K562 (cell line): Measurements from ENCODE around the gene PLEKHA7. TPM values are rescaled to one million over a fixed set of nuclear protein-coding genes. Genes with fewer than 3 reads are reported as not detected.
A peak's percentile ranks its signal among the peaks of the same experiment; 100 is the strongest.

ENCODE experiments used
- ATAC-seq: fragments of 200-7000 bp; cut with Tn5 transposase; 3 replicates; pipeline ENCODE4 v1.9.1; 2020; ENCODE audit warnings: moderate library complexity
- BruUV-seq: library from RNA; stranded (reverse); fragments of 400-500 nt; replicated peaks from 2 replicates; lab custom pipeline; 2021; lab: Mats Ljungman, UMichigan
- CTCF ChIA-PET: fragments of 300-600 bp; formaldehyde crosslinking; extraction: SDS; loops from one replicate; lab custom pipeline; 2021; ENCODE audit warnings: low intra/inter-chr PET ratio; lab: Yijun Ruan, JAX
- POLR2A ChIA-PET: fragments of 300-600, 350-650 bp; sonication (Branson Sonifier 250); formaldehyde crosslinking; extraction: SDS; loops from one replicate; lab custom pipeline; 2021; ENCODE audit warnings: antibody characterized with exemption, inconsistent platforms; lab: Yijun Ruan, JAX
- DNase-seq, 4 experiments: peaks; one replicate each; pipeline versions ENCODE4 v3.0.0 to v3.0.0-alpha.2; 2011 to 2018; ENCODE audit warnings: low spot score in 3 of 4, mixed read lengths in 3 of 4; ENCODE audit errors: extremely low read depth in 1 of 4
- FAIRE-seq: peaks from 2 replicates; lab custom pipeline; 2011; peaks lifted over from hg19 to GRCh38; lab: Jason Lieb, UNC
- H2AFZ ChIP-seq: 2 replicates; pipeline ENCODE4 v1.6.0; 2011; ENCODE audit warnings: low read depth, low read length, control low read depth, inconsistent platforms
- H3K27ac ChIP-seq: fragments of 200-600 bp; 3 replicates; pipeline ENCODE4 v1.8.0; 2011; ENCODE audit warnings: low read depth, mild to moderate bottlenecking, control low read depth, inconsistent platforms, low read length, moderate library complexity, mixed read lengths; ENCODE audit errors: extremely low read depth
- H3K27me3 ChIP-seq, 2 experiments: fragments of 300-600 bp in 1 of 2; 2 replicates in 1 of 2; 3 replicates in 1 of 2; pipeline versions ENCODE4 v1.6.0 to v1.8.0; 2011; ENCODE audit warnings: inconsistent platforms in 2 of 2, low read length in 2 of 2, mild to moderate bottlenecking in 1 of 2, mixed read lengths in 1 of 2, moderate library complexity in 1 of 2; ENCODE audit not compliant: control insufficient read depth in 2 of 2, insufficient read depth in 2 of 2
- H3K36me3 ChIP-seq: fragments of 300-600 bp; 3 replicates; pipeline ENCODE4 v1.8.0; 2011; ENCODE audit warnings: mild to moderate bottlenecking, low read length, inconsistent platforms; ENCODE audit not compliant: control insufficient read depth, insufficient read depth
- H3K4me1 ChIP-seq, 2 experiments: fragments of 200-600 bp in 1 of 2; replicated peaks in 1 of 2; 2 replicates in 1 of 2; 3 replicates in 1 of 2; pipeline versions ENCODE4 v1.5.1 to v1.8.0; 2011; ENCODE audit warnings: inconsistent platforms in 2 of 2, low read length in 2 of 2, mild to moderate bottlenecking in 1 of 2, mixed read lengths in 1 of 2, moderate library complexity in 1 of 2; ENCODE audit not compliant: control insufficient read depth in 2 of 2, insufficient read depth in 2 of 2
- H3K4me2 ChIP-seq: 2 replicates; pipeline ENCODE4 v1.6.1; 2011; ENCODE audit warnings: low read length, control low read depth, inconsistent platforms, mixed read lengths; ENCODE audit not compliant: insufficient read depth
- H3K4me3 ChIP-seq: fragments of 200-600 bp; sonication (generic), shearing (Covaris generic); 2 replicates; pipeline ENCODE4 v1.5.1; 2016; ENCODE audit warnings: control low read depth, inconsistent platforms
- H3K79me2 ChIP-seq: fragments of 200-600 bp; 3 replicates; pipeline ENCODE4 v1.8.0; 2011; ENCODE audit warnings: low read length, inconsistent platforms; ENCODE audit not compliant: control insufficient read depth, insufficient read depth
- H3K9ac ChIP-seq, 2 experiments: 2 replicates each; pipeline versions ENCODE4 v1.6.0 to v1.6.1; 2011; ENCODE audit warnings: low read depth in 2 of 2, low read length in 2 of 2, control low read depth in 1 of 2, inconsistent platforms in 1 of 2, mild to moderate bottlenecking in 1 of 2, mixed read lengths in 1 of 2; ENCODE audit not compliant: insufficient read depth in 1 of 2
- H3K9me1 ChIP-seq: one replicate; pipeline ENCODE4 v1.6.0; 2011; ENCODE audit warnings: inconsistent platforms, mild to moderate bottlenecking, low read length, moderate library complexity; ENCODE audit not compliant: control insufficient read depth, insufficient read depth
- H3K9me3 ChIP-seq: replicated peaks from 2 replicates; pipeline ENCODE4 v1.5.1; 2011; ENCODE audit warnings: low read depth, low read length, inconsistent platforms; ENCODE audit not compliant: control insufficient read depth, insufficient read depth
- H4K20me1 ChIP-seq: replicated peaks from 2 replicates; pipeline ENCODE4 v1.6.1; 2011; ENCODE audit warnings: low read length, inconsistent platforms, mixed read lengths; ENCODE audit not compliant: control insufficient read depth, insufficient read depth
- FIP1L1 ChIP-seq: fragments of 200-400 bp; formaldehyde crosslinking; IDR thresholded peaks from 2 replicates; pipeline ENCODE4 v1.6.1; 2018; ENCODE audit warnings: mild to moderate bottlenecking, low read depth, low read length; ENCODE audit not compliant: poor library complexity, severe bottlenecking
- FOXA3 ChIP-seq, 2 experiments: fragments of 450-650 bp in 1 of 2; sonication (generic) in 1 of 2; formaldehyde crosslinking; IDR thresholded peaks in 1 of 2; conservative IDR thresholded peaks in 1 of 2; 2 replicates each; pipeline versions ENCODE4 v1.4.0 to v1.8.0; 2020 to 2022; ENCODE audit warnings: mild to moderate bottlenecking in 2 of 2, missing genetic modification reagents in 1 of 2
- KDM5B ChIP-seq: fragments of 200-600 bp; sonication (generic); IDR thresholded peaks from 2 replicates; pipeline ENCODE4 v1.6.1; 2012; ENCODE audit warnings: low read depth, mild to moderate bottlenecking, moderate library complexity, low read length, control low read depth, inconsistent platforms; ENCODE audit not compliant: insufficient replicate concordance
- L3MBTL2 ChIP-seq: fragments of 450-650 bp; IDR thresholded peaks from 2 replicates; pipeline ENCODE4 v1.6.1; 2016; ENCODE audit warnings: mild to moderate bottlenecking, moderate library complexity
- MECOM ChIP-seq: fragments of 250-450 bp; sonication (Bioruptor Pico); IDR thresholded peaks from 2 replicates; pipeline ENCODE4 v1.8.0; 2022; ENCODE audit warnings: inconsistent platforms
- PCBP2 ChIP-seq: fragments of 200-400 bp; formaldehyde crosslinking; IDR thresholded peaks from 2 replicates; pipeline ENCODE4 v1.6.1; 2018; ENCODE audit warnings: low read length, low read depth, mild to moderate bottlenecking, moderate library complexity; ENCODE audit not compliant: poor library complexity, severe bottlenecking
- POLR3G ChIP-seq: IDR thresholded peaks from 2 replicates; pipeline ENCODE4 v1.6.1; 2011; ENCODE audit not compliant: insufficient read length, insufficient replicate concordance; ENCODE audit errors: extremely low read depth
- PTBP1 ChIP-seq: fragments of 200-400 bp; formaldehyde crosslinking; IDR thresholded peaks from 2 replicates; pipeline ENCODE4 v1.6.1; 2017; ENCODE audit warnings: low read depth, low read length
- RNF2 ChIP-seq: sonication (generic); IDR thresholded peaks from 2 replicates; pipeline ENCODE4 v1.6.1; 2016
- SLC30A9 ChIP-seq: fragments of 250-450 bp; sonication (Bioruptor Pico); IDR thresholded peaks from 2 replicates; pipeline ENCODE4 v1.8.0; 2022; ENCODE audit warnings: mild to moderate bottlenecking, moderate library complexity
- STAG1 ChIP-seq: sonication (generic); formaldehyde crosslinking; IDR thresholded peaks from 2 replicates; pipeline ENCODE4 v1.5.0; 2020; ENCODE audit warnings: missing genetic modification reagents, borderline replicate concordance
- ZEB2 ChIP-seq: fragments of 450-650 bp; IDR thresholded peaks from 2 replicates; pipeline ENCODE4 v1.6.1; 2016
- ZNF551 ChIP-seq: fragments of 250-450 bp; sonication (Bioruptor Pico); IDR thresholded peaks from 2 replicates; pipeline ENCODE4 v1.5.0; 2021; ENCODE audit warnings: mild to moderate bottlenecking, moderate library complexity
- ZNF589 ChIP-seq: fragments of 200-800 bp; sonication (Bioruptor generic); IDR thresholded peaks from 2 replicates; pipeline ENCODE4 v1.6.1; 2016; ENCODE audit warnings: low read depth, missing genetic modification characterization, missing compliant biosample characterization
- ZNF76 ChIP-seq: fragments of 250-450 bp; sonication (Bioruptor Pico); IDR thresholded peaks from 2 replicates; pipeline ENCODE4 v1.4.0; 2020; ENCODE audit warnings: mild to moderate bottlenecking, moderate library complexity, borderline replicate concordance
- WGBS: fragments of 100-300 bp; shearing (Covaris generic); methylation state at CpG from one replicate; pipeline ENCODE4 v1.1.6; 2016; ENCODE audit warnings: low coverage, mixed read lengths; ENCODE audit not compliant: insufficient coverage; ENCODE audit errors: missing lambda C conversion rate; 5-methylcytosine and 5-hydroxymethylcytosine counted together
- in situ Hi-C: fragments of 300-500 bp; cut with MboI; formaldehyde crosslinking; loops from 4 replicates; pipeline ENCODE4 v1.15.0; 2018; ENCODE audit warnings: inconsistent platforms, mixed read lengths
- intact Hi-C: fragments of 100-400 bp; cut with micrococcal nuclease; formaldehyde crosslinking; loops from 2 replicates; pipeline ENCODE4 v1.14.2; 2022
- polyA plus RNA-seq, 8 experiments: library from polyadenylated mRNA; depleted of rRNA in 4 of 8; stranded (reverse) in 5 of 8; unstranded in 3 of 8; fragments of >200 nt; fragmentation: Nextera tagmentation in 2 of 8; fragmentation: Illumina TruSeq in 1 of 8; extraction: Ambion mirVana in 2 of 8; extraction: Trizol in 1 of 8; gene quantifications; 2 replicates each; pipeline versions ENCODE4 v1.2.1 to v1.2.3, GENCODE V29; 2011 to 2014; ENCODE audit warnings: inconsistent platforms in 1 of 8, missing spikeins in 1 of 8
- total RNA-seq, 7 experiments: library from RNA; depleted of rRNA in 6 of 7; stranded (reverse); fragments of >200 nt in 6 of 7; fragmentation: Illumina TruSeq in 2 of 7; extraction: Trizol in 2 of 7; gene quantifications; 2 replicates each; pipeline versions ENCODE4 v1.2.1 to v1.2.3, GENCODE V29; 2011 to 2021; ENCODE audit warnings: low replicate concordance in 1 of 7
- TF ChIP-seq, protein P1 (sequence below): fragments of 450-650 bp; formaldehyde crosslinking; IDR thresholded peaks from 2 replicates; pipeline ENCODE4 v1.4.0; 2022; ENCODE audit warnings: missing genetic modification characterization
- TF ChIP-seq, protein P2 (sequence below): sonication (generic); formaldehyde crosslinking; IDR thresholded peaks from 2 replicates; pipeline ENCODE4 v1.8.1; 2023; ENCODE audit warnings: mild to moderate bottlenecking, missing genetic modification reagents
- TF ChIP-seq, protein P3 (sequence below), 2 experiments: fragments of 450-650 bp; conservative IDR thresholded peaks; 2 replicates each; pipeline ENCODE4 v1.6.1; 2017; ENCODE audit warnings: mild to moderate bottlenecking in 2 of 2, moderate library complexity in 2 of 2

PLEKHA7 gene
- total and polyA plus RNA-seq, 9 of the 15 experiments (the other 6 are each of a cell fraction or from before 2014, with no cell fraction given): 0.06 to 0.77 (median 0.20) TPM; not detected in 1

DNA sequence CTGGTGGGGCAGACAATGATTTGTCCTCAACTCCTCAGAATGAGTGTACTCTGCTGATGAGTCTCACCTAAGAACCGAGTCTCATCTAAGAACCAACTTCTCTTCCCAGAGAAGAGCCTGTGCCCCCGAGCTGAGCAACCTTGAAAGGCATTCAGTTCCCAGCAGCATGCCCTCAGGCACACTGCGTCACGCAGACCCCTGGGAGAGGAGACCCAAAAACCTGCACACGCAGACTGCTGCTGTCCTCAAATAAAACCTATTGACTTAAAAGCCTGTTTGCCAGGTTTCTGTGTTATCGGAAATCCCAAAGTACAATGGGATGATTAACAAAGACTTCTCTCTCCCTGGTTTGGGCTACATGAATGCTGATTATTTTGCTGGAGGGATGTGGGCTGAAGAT lies 154.6 kb downstream of the PLEKHA7 start (continued):
- TF ChIP-seq ZNF589: no peak

DNA sequence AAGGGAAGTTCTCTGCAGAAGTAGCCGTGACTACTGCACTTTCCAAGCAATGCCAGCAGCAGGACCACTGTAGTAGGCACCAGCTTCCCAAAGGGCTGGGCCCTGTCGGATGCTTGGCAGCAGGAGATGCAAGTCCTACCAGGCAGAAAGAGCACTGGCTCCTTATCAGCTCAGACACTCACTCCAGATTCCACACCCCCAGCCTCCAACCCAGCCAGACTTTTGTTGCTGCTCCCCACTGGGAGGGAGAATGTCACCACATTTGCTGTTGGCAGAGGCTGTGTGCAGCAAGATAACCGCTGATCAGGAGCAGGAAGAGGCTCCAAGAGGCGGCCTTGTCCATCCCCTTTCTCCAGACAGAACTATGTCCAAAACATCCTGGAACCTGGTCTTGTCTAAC lies 157.0 kb downstream of the PLEKHA7 start:
- ATAC-seq (peak; percentile 88), DNase-seq (peak; percentile 88 to 94 (median 89)), FAIRE-seq (peak; percentile 95)
- Histone ChIP-seq H3K4me1 (peaks cover 32 to 63% of the 10 kb centered on the region in 2 experiments; a peak in 4 of 5 replicates), H3K9me3 (no peaks in the 10 kb centered on the region), H3K4me2 (peak overlapping the region; percentile 65), H4K20me1 (no peaks in the 10 kb centered on the region), H3K27ac (no peak overlapping the region; the same call in 1 of the 3 replicates), H3K27me3 (no peaks in the 10 kb centered on the region), H3K9me1 (no peaks in the 10 kb centered on the region), H3K36me3 (no peaks in the 10 kb centered on the region), H3K79me2 (no peaks in the 10 kb centered on the region), H3K4me3 (no peak overlapping the region), H3K9ac (no peak overlapping the region), H2AFZ (peak overlapping the region; percentile 64)
- 4% methylated on average over 3 of the region's 4 CpGs for WGBS
- intact Hi-C loops (no loop called here), in situ Hi-C loops (no loop called here)
- ChIA-PET POLR2A (interaction anchor here (0.6 to 0.7 kb wide), 2 partner anchors 64 to 170 kb away, joined by 3 read pairs; no protein-coding TSS in a partner anchor), CTCF (no interaction called here)
- no TSS peak for BruUV-seq
- TF ChIP-seq PTBP1 (0 out of 2 replicates have a peak, but pooled peaks have one; percentile 78), SLC30A9 (no peak), L3MBTL2 (peak; percentile 61), STAG1 (no peak), MECOM (CRISPR knock-in tag) (peak; percentile 65), POLR3G (no peak), PCBP2 (no peak), FIP1L1 (no peak), FOXA3 (CRISPR knock-in tag; conservative IDR thresholded peaks at IDR 0.05 in 1 of 2, IDR thresholded peaks at IDR 0.05 in 1 of 2) (no peak), KDM5B (no peak), ZNF551 (CRISPR knock-in tag) (no peak), ZEB2 (no peak), RNF2 (peak; percentile 47; the same call in 1 of the 2 replicates), ZNF76 (no peak)
- TF ChIP-seq, protein P1, sequence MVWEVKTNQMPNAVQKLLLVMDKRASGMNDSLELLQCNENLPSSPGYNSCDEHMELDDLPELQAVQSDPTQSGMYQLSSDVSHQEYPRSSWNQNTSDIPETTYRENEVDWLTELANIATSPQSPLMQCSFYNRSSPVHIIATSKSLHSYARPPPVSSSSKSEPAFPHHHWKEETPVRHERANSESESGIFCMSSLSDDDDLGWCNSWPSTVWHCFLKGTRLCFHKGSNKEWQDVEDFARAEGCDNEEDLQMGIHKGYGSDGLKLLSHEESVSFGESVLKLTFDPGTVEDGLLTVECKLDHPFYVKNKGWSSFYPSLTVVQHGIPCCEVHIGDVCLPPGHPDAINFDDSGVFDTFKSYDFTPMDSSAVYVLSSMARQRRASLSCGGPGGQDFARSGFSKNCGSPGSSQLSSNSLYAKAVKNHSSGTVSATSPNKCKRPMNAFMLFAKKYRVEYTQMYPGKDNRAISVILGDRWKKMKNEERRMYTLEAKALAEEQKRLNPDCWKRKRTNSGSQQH (CRISPR knock-in tag): no peak
- TF ChIP-seq, protein P2, sequence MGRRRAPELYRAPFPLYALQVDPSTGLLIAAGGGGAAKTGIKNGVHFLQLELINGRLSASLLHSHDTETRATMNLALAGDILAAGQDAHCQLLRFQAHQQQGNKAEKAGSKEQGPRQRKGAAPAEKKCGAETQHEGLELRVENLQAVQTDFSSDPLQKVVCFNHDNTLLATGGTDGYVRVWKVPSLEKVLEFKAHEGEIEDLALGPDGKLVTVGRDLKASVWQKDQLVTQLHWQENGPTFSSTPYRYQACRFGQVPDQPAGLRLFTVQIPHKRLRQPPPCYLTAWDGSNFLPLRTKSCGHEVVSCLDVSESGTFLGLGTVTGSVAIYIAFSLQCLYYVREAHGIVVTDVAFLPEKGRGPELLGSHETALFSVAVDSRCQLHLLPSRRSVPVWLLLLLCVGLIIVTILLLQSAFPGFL (CRISPR knock-in tag): no peak
- TF ChIP-seq, protein P3, sequence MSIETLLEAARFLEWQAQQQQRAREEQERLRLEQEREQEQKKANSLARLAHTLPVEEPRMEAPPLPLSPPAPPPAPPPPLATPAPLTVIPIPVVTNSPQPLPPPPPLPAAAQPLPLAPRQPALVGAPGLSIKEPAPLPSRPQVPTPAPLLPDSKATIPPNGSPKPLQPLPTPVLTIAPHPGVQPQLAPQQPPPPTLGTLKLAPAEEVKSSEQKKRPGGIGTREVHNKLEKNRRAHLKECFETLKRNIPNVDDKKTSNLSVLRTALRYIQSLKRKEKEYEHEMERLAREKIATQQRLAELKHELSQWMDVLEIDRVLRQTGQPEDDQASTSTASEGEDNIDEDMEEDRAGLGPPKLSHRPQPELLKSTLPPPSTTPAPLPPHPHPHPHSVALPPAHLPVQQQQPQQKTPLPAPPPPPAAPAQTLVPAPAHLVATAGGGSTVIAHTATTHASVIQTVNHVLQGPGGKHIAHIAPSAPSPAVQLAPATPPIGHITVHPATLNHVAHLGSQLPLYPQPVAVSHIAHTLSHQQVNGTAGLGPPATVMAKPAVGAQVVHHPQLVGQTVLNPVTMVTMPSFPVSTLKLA (conservative IDR thresholded peaks at IDR 0.05): peak in 1 of 2 experiments; percentile 52; a peak in 1 of 4 replicates
